Colon (tissue), 2 donors: ENCODE data around the gene HDAC11.
"Not testable (repeated sequence)": the region's sequence is repeated elsewhere in the genome, so short reads cannot be mapped to it uniquely, and the experiment has no call there.

Source experiments
- FAIRE-seq: peaks from 2 replicates; lab custom pipeline; 2012; peaks lifted over from hg19 to GRCh38; lab: Jason Lieb, UNC
- donor health status: control.
- donor health status: control.

The HDAC11 gene

GRCh38 chr3:13479582-13480339 lies at the start of gene HDAC11:
TSS of gene HDAC11 (plus strand) at chr3:13480306. CDS start at chr3:13480348, 42 bp downstream.
- FAIRE-seq, result no peak

- not testable (repeated sequence) for FAIRE-seq
These were observed 49.7 kb upstream of the HDAC11 start for GRCh38 chr3:13430411-13430875.

GRCh38 chr3:13432093-13432492 lies 48.0 kb upstream of the HDAC11 start:
- FAIRE-seq, result no peak

- FAIRE-seq, result no peak
These were observed 46.2 kb upstream of the HDAC11 start for GRCh38 chr3:13433912-13434311.

GRCh38 chr3:13436213-13436612 lies 43.9 kb upstream of the HDAC11 start:
- FAIRE-seq, result not testable (repeated sequence)

- no peak for FAIRE-seq
These were observed 39.8 kb upstream of the HDAC11 start for GRCh38 chr3:13440204-13440817.

GRCh38 chr3:13442882-13443281 lies 37.2 kb upstream of the HDAC11 start:
- not testable (repeated sequence) for FAIRE-seq

GRCh38 chr3:13451301-13451673 lies 28.8 kb upstream of the HDAC11 start:
- no peak for FAIRE-seq

- no peak for FAIRE-seq
These were observed 27.4 kb upstream of the HDAC11 start for GRCh38 chr3:13452490-13453335.

GRCh38 chr3:13455644-13456043 lies 24.5 kb upstream of the HDAC11 start:
- no peak for FAIRE-seq

- no peak for FAIRE-seq
These were observed 22.5 kb upstream of the HDAC11 start for GRCh38 chr3:13457593-13457992.

GRCh38 chr3:13459605-13460340 lies 20.3 kb upstream of the HDAC11 start:
- FAIRE-seq, result no peak

GRCh38 chr3:13460341-13460736 lies 19.8 kb upstream of the HDAC11 start:
- FAIRE-seq, result no peak

- no peak for FAIRE-seq
These were observed 18.7 kb upstream of the HDAC11 start for GRCh38 chr3:13461169-13462124.

- FAIRE-seq, result no peak
These were observed 17.9 kb upstream of the HDAC11 start for GRCh38 chr3:13462125-13462629.

GRCh38 chr3:13462822-13463221 lies 17.3 kb upstream of the HDAC11 start:
- no peak for FAIRE-seq

- no peak for FAIRE-seq
These were observed 16.3 kb upstream of the HDAC11 start for GRCh38 chr3:13463618-13464400.

- FAIRE-seq, result no peak
These were observed 14.8 kb upstream of the HDAC11 start for GRCh38 chr3:13465236-13465873.

GRCh38 chr3:13466781-13467180 lies 13.3 kb upstream of the HDAC11 start:
- no peak for FAIRE-seq
